HL-60 (cell line): ENCODE measurements around the gene FBXL2.

Source experiments
- GABPA ChIP-seq: IDR thresholded peaks from 2 replicates; pipeline ENCODE4 v1.6.1; 2012; ENCODE audit warnings: low read depth
- POLR2AphosphoS5 ChIP-seq: IDR thresholded peaks from 2 replicates; pipeline ENCODE4 v1.6.1; 2012; ENCODE audit warnings: low read depth
- TF ChIP-seq, protein P1 (sequence below): IDR thresholded peaks from one replicate; pipeline ENCODE4 v1.5.1; 2011; ENCODE audit warnings: low read length, control low read depth, inconsistent platforms; ENCODE audit not compliant: insufficient read depth

DNA sequence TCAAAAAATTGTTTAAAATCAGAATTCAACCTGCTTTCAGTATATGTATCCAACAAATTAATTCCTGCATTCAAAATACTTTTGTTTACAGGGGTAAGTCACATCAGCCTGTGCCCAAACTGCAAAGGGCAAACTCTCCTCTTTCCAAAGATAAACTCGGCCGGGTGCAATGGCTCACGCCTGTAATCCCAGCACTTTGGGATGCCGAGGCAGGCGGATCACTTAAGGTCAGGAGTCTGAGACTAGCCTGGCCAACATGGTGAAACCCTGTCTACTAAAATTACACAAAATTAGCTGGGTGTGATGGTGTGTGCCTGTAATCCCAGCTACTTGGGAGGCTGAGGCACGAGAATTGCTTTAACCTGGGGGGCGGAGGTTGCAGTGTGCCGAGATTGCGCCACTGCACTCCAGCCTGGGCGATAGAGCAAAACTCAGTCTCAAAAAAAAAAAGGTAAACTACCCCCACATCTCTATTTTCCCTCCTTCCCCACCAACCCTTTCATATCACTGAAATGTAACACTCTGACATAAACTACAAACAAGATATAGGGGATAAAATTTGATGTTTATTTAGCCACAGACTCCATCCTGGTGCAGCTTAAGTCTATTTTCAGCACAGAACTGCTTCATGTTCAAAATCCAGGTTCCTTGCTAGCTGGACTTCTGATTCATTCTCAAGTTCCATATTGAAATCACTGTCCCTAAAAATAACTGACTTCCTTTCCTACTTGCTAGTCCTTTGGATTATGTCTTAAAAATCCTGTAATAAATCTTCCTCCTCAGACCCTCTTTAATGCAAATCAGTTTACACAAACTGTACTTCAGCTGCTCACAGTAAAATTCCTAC lies 147.6 kb downstream of the FBXL2 start:
- TF ChIP-seq POLR2AphosphoS5 (no peak), GABPA (no peak)
- TF ChIP-seq, protein P1, sequence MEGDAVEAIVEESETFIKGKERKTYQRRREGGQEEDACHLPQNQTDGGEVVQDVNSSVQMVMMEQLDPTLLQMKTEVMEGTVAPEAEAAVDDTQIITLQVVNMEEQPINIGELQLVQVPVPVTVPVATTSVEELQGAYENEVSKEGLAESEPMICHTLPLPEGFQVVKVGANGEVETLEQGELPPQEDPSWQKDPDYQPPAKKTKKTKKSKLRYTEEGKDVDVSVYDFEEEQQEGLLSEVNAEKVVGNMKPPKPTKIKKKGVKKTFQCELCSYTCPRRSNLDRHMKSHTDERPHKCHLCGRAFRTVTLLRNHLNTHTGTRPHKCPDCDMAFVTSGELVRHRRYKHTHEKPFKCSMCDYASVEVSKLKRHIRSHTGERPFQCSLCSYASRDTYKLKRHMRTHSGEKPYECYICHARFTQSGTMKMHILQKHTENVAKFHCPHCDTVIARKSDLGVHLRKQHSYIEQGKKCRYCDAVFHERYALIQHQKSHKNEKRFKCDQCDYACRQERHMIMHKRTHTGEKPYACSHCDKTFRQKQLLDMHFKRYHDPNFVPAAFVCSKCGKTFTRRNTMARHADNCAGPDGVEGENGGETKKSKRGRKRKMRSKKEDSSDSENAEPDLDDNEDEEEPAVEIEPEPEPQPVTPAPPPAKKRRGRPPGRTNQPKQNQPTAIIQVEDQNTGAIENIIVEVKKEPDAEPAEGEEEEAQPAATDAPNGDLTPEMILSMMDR: no peak
